ENCODE data around the gene SRM. TPM values are rescaled to one million over a fixed set of nuclear protein-coding genes. Genes with fewer than 3 reads are reported as not detected.

Gene SRM
- total and polyA plus RNA-seq, 10 donors, result 42.0 to 114 (median 63.1) TPM

DNA sequence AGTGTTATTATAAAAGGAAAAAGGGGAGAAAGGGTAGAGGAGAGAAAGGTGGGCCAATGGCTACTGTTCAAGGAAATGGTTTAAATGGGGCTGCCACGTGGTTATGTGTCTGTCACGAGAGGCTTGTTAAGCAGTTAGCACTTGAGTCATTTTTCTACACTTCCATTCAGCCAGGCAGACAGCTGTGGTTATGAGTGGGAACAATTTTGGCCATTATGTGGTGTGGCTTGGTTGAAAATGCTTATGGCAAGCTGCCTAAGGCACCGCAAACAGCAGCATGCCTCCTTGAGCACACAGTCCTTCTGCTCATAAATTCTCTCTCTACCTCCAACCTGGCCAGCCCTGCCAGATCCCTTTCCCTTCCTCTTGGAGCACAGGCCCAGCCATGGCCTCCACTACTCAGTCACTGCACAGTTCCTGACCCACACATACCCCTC is 3.2 kb upstream of the SRM start:
- Histone ChIP-seq H3K27ac (peak overlapping the region in 1 of 8 donors; percentile 16), H3K4me3 (no peak overlapping the region), H3K27me3 (replicated peaks in 1 of 7) (no peaks in the 10 kb centered on the region), H3K4me1 (peaks cover 14 to 45% (median 30%) of the 10 kb centered on the region in 6 donors), H3K36me3 (peaks cover 0 to 53% (median 33%) of the 10 kb centered on the region in 6 donors), H3K9me3 (peaks cover 0 to 5% (median 0%) of the 10 kb centered on the region in 8 donors)
- intact Hi-C loops (cut with DNase I; ENCODE audit: low total_unique reads), result no loop called here
- 47 to 77% (median 54%) methylated on average over 3 of the region's 3 CpGs for WGBS, 5 donors
- TF ChIP-seq POLR2AphosphoS5 (IDR thresholded peaks at IDR 0.05) (no peak), POLR2A (IDR thresholded peaks at IDR 0.05) (no peak), CTCF (IDR thresholded peaks at IDR 0.05 in 8 of 11, conservative IDR thresholded peaks at IDR 0.05 in 3 of 11) (no peak)
- no peak for DNase-seq

GRCh38 chr1:11061652-11062365 is 2.0 kb upstream of the SRM start:
- peak overlapping the region in 3 of 8 donors; percentile 83 to 89 (median 86) for H3K27ac ChIP-seq
- intact Hi-C loops (cut with DNase I; ENCODE audit: low total_unique reads), result no loop called here
- 80 to 85% (median 81%) methylated on average over 5 of the region's 5 CpGs for WGBS, 5 donors

DNA sequence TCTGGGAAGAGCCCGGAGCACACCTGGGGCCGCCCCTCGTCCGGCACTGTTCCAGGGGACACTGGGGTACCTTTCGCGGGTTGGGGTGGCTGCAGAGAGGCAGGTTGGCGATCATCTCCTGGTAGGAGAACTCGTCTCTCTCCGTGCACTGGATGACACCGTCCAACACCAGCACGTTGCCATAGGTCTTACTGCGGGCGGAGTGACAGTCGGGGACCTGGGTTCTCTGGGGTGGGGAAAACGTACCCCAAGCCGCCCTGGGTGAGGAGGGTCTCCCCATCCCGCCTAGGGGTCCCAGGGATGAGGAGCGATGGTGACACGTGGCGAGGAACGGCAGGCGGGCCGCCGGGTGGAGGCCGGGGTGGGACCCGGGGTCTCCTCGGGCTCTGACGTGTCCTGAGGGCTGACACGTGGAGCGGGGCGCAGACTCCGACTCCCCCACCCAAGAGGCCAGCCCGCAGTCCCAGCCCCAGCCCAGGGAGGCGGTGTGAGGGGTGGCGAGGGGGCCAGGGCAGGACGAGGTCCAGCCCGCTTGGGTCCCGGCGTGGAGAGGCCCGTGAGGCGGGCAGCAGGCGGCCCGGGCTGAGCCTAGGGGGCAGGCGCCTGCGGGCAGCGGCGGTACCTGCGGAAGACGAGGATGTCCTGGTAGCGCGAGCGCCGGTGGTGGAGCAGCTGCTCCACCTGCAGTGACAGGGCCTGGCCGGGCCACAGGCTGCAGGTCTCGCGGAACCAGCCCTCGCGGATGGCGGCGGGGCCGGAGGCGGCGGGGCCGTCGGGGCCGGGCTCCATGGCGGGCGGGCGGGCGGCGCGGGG is 457 bp downstream of the SRM start:
- TF ChIP-seq POLR2AphosphoS5 (IDR thresholded peaks at IDR 0.05), result no peak
- TF ChIP-seq POLR2A (IDR thresholded peaks at IDR 0.05), result no peak
- no peak for TF ChIP-seq CTCF (IDR thresholded peaks at IDR 0.05 in 8 of 11, conservative IDR thresholded peaks at IDR 0.05 in 3 of 11)
- Histone ChIP-seq H3K4me3 (peak overlapping the region; percentile 73 to 99 (median 94)), H3K36me3 (peaks cover 0 to 53% (median 29%) of the 10 kb centered on the region in 6 donors), H3K27me3 (replicated peaks in 1 of 7) (no peaks in the 10 kb centered on the region), H3K4me1 (peaks cover 14 to 49% (median 30%) of the 10 kb centered on the region in 6 donors), H3K27ac (peak overlapping the region in 5 of 8 donors; percentile 33 to 89 (median 70)), H3K9me3 (no peaks in the 10 kb centered on the region)
- intact Hi-C loops (cut with DNase I; ENCODE audit: low total_unique reads), result no loop called here
- DNase-seq, result no peak
- 0 to 4% (median 2%) methylated on average over 28 to 72 of the region's 72 CpGs for WGBS, 5 donors

More at GRCh38 chr1:11061652-11062365, 2.0 kb upstream of the SRM start:
- TF ChIP-seq POLR2AphosphoS5 (IDR thresholded peaks at IDR 0.05), result no peak
- TF ChIP-seq POLR2A (IDR thresholded peaks at IDR 0.05), result no peak
- TF ChIP-seq CTCF (IDR thresholded peaks at IDR 0.05 in 8 of 11, conservative IDR thresholded peaks at IDR 0.05 in 3 of 11), result no peak
- Histone ChIP-seq H3K36me3 (peaks cover 0 to 53% (median 26%) of the 10 kb centered on the region in 6 donors), H3K4me1 (peaks cover 14 to 49% (median 30%) of the 10 kb centered on the region in 6 donors), H3K27me3 (replicated peaks in 1 of 7) (no peaks in the 10 kb centered on the region), H3K4me3 (no peak overlapping the region), H3K9me3 (peaks cover 0 to 5% (median 0%) of the 10 kb centered on the region in 8 donors)
- no peak for DNase-seq
